Gastroesophageal sphincter (tissue), 3 donors: Measurements from ENCODE around the gene VIL1.

Experiments
- CTCF ChIP-seq, 4 experiments: fragments of 200-600 bp in 2 of 4; fragments of 450-650 bp in 2 of 4; sonication (generic) in 1 of 4; IDR thresholded peaks; one replicate each; pipeline ENCODE4 v1.5.1; 2017 to 2019; ENCODE audit warnings: antibody characterized with exemption in 4 of 4, mild to moderate bottlenecking in 2 of 4, moderate library complexity in 2 of 4
- EP300 ChIP-seq: sonication (generic); formaldehyde crosslinking; IDR thresholded peaks from one replicate; pipeline ENCODE4 v1.6.1; 2017; ENCODE audit warnings: antibody characterized with exemption, mild to moderate bottlenecking
- POLR2A ChIP-seq, 2 donors: fragments of 450-650 bp; IDR thresholded peaks; one replicate each; pipeline ENCODE4 v1.6.1; 2017; ENCODE audit warnings: antibody characterized with exemption in 2 of 2, mild to moderate bottlenecking in 2 of 2, moderate library complexity in 1 of 2
- POLR2AphosphoS5 ChIP-seq: sonication (generic); formaldehyde crosslinking; IDR thresholded peaks from one replicate; pipeline ENCODE4 v1.6.1; 2017; ENCODE audit warnings: antibody characterized with exemption

- no peak for TF ChIP-seq CTCF (IDR thresholded peaks at IDR 0.05)
- TF ChIP-seq POLR2AphosphoS5: no peak
- no peak for TF ChIP-seq POLR2A (IDR thresholded peaks at IDR 0.05)
- no peak for TF ChIP-seq EP300
These were observed 25.9 kb downstream of the VIL1 start for GRCh38 chr2:218444692-218445357.
